ENCODE results near the gene SCRN3. TPM values are rescaled to one million over a fixed set of nuclear protein-coding genes. Genes with fewer than 3 reads are reported as not detected.
"Not testable (repeated sequence)": the region's sequence is repeated elsewhere in the genome, so short reads cannot be mapped to it uniquely, and the experiment has no call there.

Gene SCRN3
- total and polyA plus RNA-seq, 4 donors, result 11.0 to 34.0 (median 18.6) TPM

GRCh38 chr2:174383796-174384195 lies 11.7 kb upstream of the SCRN3 start:
- H3K9me3 ChIP-seq (ENCODE audit: control insufficient read depth in 4 of 4, insufficient read depth in 3 of 4, low read length in 3 of 4), result no peaks in the 10 kb centered on the region
- no peak for ATAC-seq (ENCODE audit: insufficient read depth, low FRiP score)
- H3K4me3 ChIP-seq, result no peak overlapping the region
- no peaks in the 10 kb centered on the region for H3K27me3 ChIP-seq (ENCODE audit: control insufficient read depth in 3 of 3, insufficient read depth in 3 of 3, low read length in 2 of 3)
- peaks cover 11 to 23% (median 12%) of the 10 kb centered on the region in 4 donors for H3K36me3 ChIP-seq (ENCODE audit: control insufficient read depth in 4 of 4, insufficient read depth in 4 of 4, low read length in 4 of 4)
- no peak for DNase-seq
- WGBS, 2 donors, result 28 to 70% methylated on average over 1 of the region's 1 CpG
- H3K9ac ChIP-seq (ENCODE audit: insufficient read depth in 1 of 2, low read length in 2 of 2), result no peak overlapping the region
- H3K4me1 ChIP-seq (ENCODE audit: control insufficient read depth in 5 of 5, insufficient read depth in 5 of 5, low read length in 5 of 5), result no peaks in the 10 kb centered on the region
- H3K27ac ChIP-seq (ENCODE audit: low read depth in 1 of 2, low read length in 1 of 2), result no peak overlapping the region
- no peak for TF ChIP-seq CTCF (IDR thresholded peaks at IDR 0.05; ENCODE audit: control extremely low read depth, extremely low read depth)

- no peak overlapping the region for H3K9ac ChIP-seq (ENCODE audit: insufficient read depth in 1 of 2, low read length in 2 of 2)
- H3K27me3 ChIP-seq (ENCODE audit: control insufficient read depth in 3 of 3, insufficient read depth in 3 of 3, low read length in 2 of 3), result no peaks in the 10 kb centered on the region
- no peak overlapping the region for H3K4me3 ChIP-seq
- H3K4me1 ChIP-seq (ENCODE audit: control insufficient read depth in 5 of 5, insufficient read depth in 5 of 5, low read length in 5 of 5), result no peaks in the 10 kb centered on the region
- ATAC-seq (ENCODE audit: insufficient read depth, low FRiP score) (no peak), DNase-seq (no peak)
- no peak overlapping the region for H3K27ac ChIP-seq (ENCODE audit: low read depth in 1 of 2, low read length in 1 of 2)
- no peak for TF ChIP-seq CTCF (IDR thresholded peaks at IDR 0.05; ENCODE audit: control extremely low read depth, extremely low read depth)
- H3K36me3 ChIP-seq (ENCODE audit: control insufficient read depth in 4 of 4, insufficient read depth in 4 of 4, low read length in 4 of 4), result peaks cover 8 to 17% (median 11%) of the 10 kb centered on the region in 4 donors
- WGBS, 2 donors, result 88 to 97% methylated on average over 3 of the region's 3 CpGs
- no peaks in the 10 kb centered on the region for H3K9me3 ChIP-seq (ENCODE audit: control insufficient read depth in 4 of 4, insufficient read depth in 3 of 4, low read length in 3 of 4)
These were observed 10.3 kb upstream of the SCRN3 start for GRCh38 chr2:174385201-174385600.

- not testable (repeated sequence) for H3K27ac ChIP-seq (ENCODE audit: low read depth in 1 of 2, low read length in 1 of 2); DNase-seq
- WGBS, 2 donors, result 84 to 92% methylated on average over 3 of the region's 3 CpGs
These were observed 6.8 kb upstream of the SCRN3 start for GRCh38 chr2:174388706-174389105.

GRCh38 chr2:174389542-174389941 lies 6.0 kb upstream of the SCRN3 start:
- H3K9me3 ChIP-seq (ENCODE audit: control insufficient read depth in 4 of 4, insufficient read depth in 3 of 4, low read length in 3 of 4), result no peaks in the 10 kb centered on the region
- TF ChIP-seq CTCF (IDR thresholded peaks at IDR 0.05; ENCODE audit: control extremely low read depth, extremely low read depth), result no peak
- H3K27me3 ChIP-seq (ENCODE audit: control insufficient read depth in 3 of 3, insufficient read depth in 3 of 3, low read length in 2 of 3), result no peaks in the 10 kb centered on the region
- H3K4me3 ChIP-seq, result no peak overlapping the region
- no peak for ATAC-seq (ENCODE audit: insufficient read depth, low FRiP score)
- no peak overlapping the region for H3K9ac ChIP-seq (ENCODE audit: insufficient read depth in 1 of 2, low read length in 2 of 2)
- peaks cover 0 to 10% (median 8%) of the 10 kb centered on the region in 5 donors for H3K4me1 ChIP-seq (ENCODE audit: control insufficient read depth in 5 of 5, insufficient read depth in 5 of 5, low read length in 5 of 5)
- 88 to 90% methylated on average over 6 of the region's 6 CpGs for WGBS, 2 donors
- H3K27ac ChIP-seq (ENCODE audit: low read depth in 1 of 2, low read length in 1 of 2), result no peak overlapping the region
- no peak for DNase-seq
- peaks cover 6 to 23% (median 10%) of the 10 kb centered on the region in 4 donors for H3K36me3 ChIP-seq (ENCODE audit: control insufficient read depth in 4 of 4, insufficient read depth in 4 of 4, low read length in 4 of 4)

More at GRCh38 chr2:174388706-174389105, 6.8 kb upstream of the SCRN3 start:
- peaks cover 6 to 23% (median 10%) of the 10 kb centered on the region in 4 donors for H3K36me3 ChIP-seq (ENCODE audit: control insufficient read depth in 4 of 4, insufficient read depth in 4 of 4, low read length in 4 of 4)
- H3K9me3 ChIP-seq (ENCODE audit: control insufficient read depth in 4 of 4, insufficient read depth in 3 of 4, low read length in 3 of 4); ATAC-seq (ENCODE audit: insufficient read depth, low FRiP score); H3K4me1 ChIP-seq (ENCODE audit: control insufficient read depth in 5 of 5, insufficient read depth in 5 of 5, low read length in 5 of 5); H3K9ac ChIP-seq (ENCODE audit: insufficient read depth in 1 of 2, low read length in 2 of 2); H3K4me3 ChIP-seq; H3K27me3 ChIP-seq (ENCODE audit: control insufficient read depth in 3 of 3, insufficient read depth in 3 of 3, low read length in 2 of 3): not testable (repeated sequence)

GRCh38 chr2:174390303-174390702 lies 5.2 kb upstream of the SCRN3 start:
- Histone ChIP-seq H3K4me1 (ENCODE audit: control insufficient read depth in 5 of 5, insufficient read depth in 5 of 5, low read length in 5 of 5) (peaks cover 0 to 12% (median 9%) of the 10 kb centered on the region in 5 donors), H3K36me3 (ENCODE audit: control insufficient read depth in 4 of 4, insufficient read depth in 4 of 4, low read length in 4 of 4) (peaks cover 6 to 19% (median 10%) of the 10 kb centered on the region in 4 donors)
- WGBS, 2 donors, result 97 to 99% methylated on average over 3 of the region's 3 CpGs
- not testable (repeated sequence) for H3K27me3 ChIP-seq (ENCODE audit: control insufficient read depth in 3 of 3, insufficient read depth in 3 of 3, low read length in 2 of 3); H3K9ac ChIP-seq (ENCODE audit: insufficient read depth in 1 of 2, low read length in 2 of 2); ATAC-seq (ENCODE audit: insufficient read depth, low FRiP score); H3K9me3 ChIP-seq (ENCODE audit: control insufficient read depth in 4 of 4, insufficient read depth in 3 of 4, low read length in 3 of 4); H3K27ac ChIP-seq (ENCODE audit: low read depth in 1 of 2, low read length in 1 of 2); H3K4me3 ChIP-seq; DNase-seq
